ENCODE measurements around the gene CARD9.
"Not testable (repeated sequence)": the region's sequence is repeated elsewhere in the genome, so short reads cannot be mapped to it uniquely, and the experiment has no call there.

Gene CARD9

DNA sequence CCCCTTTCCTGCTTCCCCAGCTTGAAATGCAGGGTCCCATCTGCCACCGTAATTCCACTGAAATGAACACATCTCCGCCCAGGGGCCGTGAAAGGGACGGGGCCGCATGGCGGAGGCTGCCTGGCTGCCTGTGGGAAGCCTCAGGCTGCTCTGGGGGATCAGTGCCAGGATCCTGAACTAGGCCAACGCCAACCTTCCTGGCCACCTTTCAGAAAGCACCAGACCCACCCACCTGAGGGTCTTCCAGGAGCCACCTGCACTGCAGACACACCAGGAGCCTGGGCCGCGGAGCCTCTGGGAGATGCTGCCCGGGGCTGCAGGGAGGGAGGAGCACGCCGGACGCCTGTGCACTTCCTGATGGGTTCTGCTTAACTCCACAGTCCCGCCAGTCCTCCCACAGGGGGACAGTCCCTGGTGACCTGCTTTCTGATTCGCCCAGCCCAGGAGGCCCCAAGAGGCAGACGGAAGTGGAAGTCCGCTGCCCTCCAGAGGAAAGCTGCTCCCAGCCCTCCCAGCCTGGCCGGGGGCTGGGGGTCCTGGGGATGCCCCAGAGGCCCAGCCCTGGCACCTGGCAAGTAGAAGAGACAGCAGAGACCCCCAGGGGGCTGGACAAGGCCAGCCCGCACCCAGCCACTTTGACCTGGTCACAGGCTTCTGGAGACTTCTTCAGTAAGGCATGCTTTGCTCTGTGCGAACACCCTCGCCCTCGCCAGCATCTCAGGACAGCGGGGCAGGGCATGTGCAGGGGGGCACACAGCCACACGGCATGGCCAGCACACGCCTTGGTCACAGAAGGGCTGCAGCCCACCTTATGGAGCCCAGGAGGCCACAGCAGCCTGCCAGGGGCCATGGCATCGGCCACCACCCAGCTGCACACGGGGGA is at the start of gene CARD9:
CARD9 (minus strand) TSS at position 370 of the 883 bp plus-strand sequence. CDS start 1,591 bp downstream, outside the sequence.
- DNase-seq = peak; percentile 39 to 58

DNA sequence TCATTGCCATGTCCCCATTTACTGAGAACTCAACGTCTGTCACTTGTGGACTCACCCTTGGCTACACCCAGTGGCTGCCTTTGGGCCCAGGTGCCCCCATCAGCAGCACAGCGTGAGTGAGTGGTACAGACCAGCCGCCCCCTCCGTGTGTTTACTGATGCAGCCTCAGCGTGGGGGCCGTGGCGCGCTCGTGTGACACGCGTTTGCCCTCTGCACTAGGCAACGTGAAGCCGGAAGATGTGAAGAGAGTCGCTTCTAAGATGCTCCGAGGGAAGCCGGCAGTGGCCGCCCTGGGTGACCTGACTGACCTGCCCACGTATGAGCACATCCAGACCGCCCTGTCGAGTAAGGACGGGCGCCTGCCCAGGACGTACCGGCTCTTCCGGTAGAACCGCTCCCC is 49.4 kb upstream of the CARD9 start:
- TF ChIP-seq POLR2A (IDR thresholded peaks at IDR 0.05; ENCODE audit: low read length) (no peak), GATA1 (IDR thresholded peaks at IDR 0.05; ENCODE audit: low read depth, low read length) (no peak)
- no peak for DNase-seq

More for the DNA sequence above, at the start of gene CARD9:
- TF ChIP-seq GATA1 (IDR thresholded peaks at IDR 0.05; ENCODE audit: low read depth, low read length) = no peak
- no peak for TF ChIP-seq POLR2A (IDR thresholded peaks at IDR 0.05; ENCODE audit: low read length)

GRCh38 chr9:136421791-136422190 is 48.3 kb upstream of the CARD9 start:
- TF ChIP-seq POLR2A (IDR thresholded peaks at IDR 0.05; ENCODE audit: low read length) = no peak
- no peak for DNase-seq

DNA sequence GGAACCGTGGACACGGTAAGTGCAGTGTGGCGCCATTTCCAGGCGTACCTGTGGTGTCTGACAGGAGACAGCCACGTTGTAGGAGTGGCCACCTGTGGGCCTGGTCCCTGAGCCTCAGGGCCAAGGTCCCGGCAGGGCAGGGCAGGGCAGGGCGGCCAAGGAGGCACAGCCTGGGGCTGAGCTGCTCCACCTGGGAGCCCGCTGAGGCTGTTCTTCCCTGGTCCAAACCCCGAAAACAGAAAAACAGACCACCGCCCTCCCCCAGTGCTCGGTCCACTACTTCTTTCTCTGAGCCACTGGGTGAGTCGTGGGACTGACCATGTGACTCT is 45.6 kb upstream of the CARD9 start:
- no peak for DNase-seq

GRCh38 chr9:136418182-136419091 is 45.0 kb upstream of the CARD9 start:
- no peak for TF ChIP-seq GATA1 (IDR thresholded peaks at IDR 0.05; ENCODE audit: low read depth, low read length)
- no peak for TF ChIP-seq POLR2A (IDR thresholded peaks at IDR 0.05; ENCODE audit: low read length)
- no peak for DNase-seq

More for the DNA sequence above, 45.6 kb upstream of the CARD9 start:
- TF ChIP-seq POLR2A (IDR thresholded peaks at IDR 0.05; ENCODE audit: low read length) = no peak
- no peak for TF ChIP-seq GATA1 (IDR thresholded peaks at IDR 0.05; ENCODE audit: low read depth, low read length)

DNA sequence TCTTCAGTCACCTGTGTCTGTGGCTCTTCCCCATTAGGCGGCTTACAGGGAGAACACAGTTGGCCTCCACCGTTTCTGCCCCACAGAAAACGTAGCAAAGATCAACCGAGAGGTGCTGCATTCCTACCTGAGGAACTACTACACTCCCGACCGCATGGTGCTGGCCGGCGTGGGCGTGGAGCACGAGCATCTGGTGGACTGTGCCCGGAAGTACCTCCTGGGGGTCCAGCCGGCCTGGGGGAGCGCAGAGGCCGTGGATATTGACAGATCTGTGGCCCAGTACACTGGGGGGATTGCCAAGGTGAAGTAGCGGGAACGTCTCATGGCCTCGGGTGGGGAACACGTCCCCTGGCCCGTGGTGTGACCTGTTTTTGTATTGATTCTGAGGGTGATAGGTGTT is 43.4 kb upstream of the CARD9 start:
- TF ChIP-seq POLR2A (IDR thresholded peaks at IDR 0.05; ENCODE audit: low read length) (no peak), GATA1 (IDR thresholded peaks at IDR 0.05; ENCODE audit: low read depth, low read length) (no peak)
- no peak for DNase-seq

DNA sequence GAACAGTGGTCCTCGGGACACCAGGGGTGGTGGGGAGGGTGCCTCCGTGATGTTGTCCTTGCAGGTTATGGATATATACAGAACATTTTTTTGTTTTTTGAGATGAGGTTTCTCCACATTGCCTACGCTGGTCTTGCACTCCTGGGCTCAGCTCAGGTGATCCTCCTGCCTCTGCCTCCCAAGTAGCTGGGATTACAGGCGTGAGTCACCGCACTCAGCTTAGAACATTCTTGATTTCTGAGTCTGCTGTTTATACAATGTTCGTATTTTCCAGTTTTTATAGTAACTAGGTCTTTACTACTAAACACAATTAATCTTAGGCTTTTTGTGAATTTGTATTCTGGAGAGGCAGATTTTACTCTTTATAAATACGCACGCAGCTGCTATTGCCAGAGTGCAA is 43.0 kb upstream of the CARD9 start:
- TF ChIP-seq POLR2A (IDR thresholded peaks at IDR 0.05; ENCODE audit: low read length) (no peak), GATA1 (IDR thresholded peaks at IDR 0.05; ENCODE audit: low read depth, low read length) (no peak)
- no peak for DNase-seq

GRCh38 chr9:136412962-136413361 is 39.5 kb upstream of the CARD9 start:
- no peak for DNase-seq
- TF ChIP-seq GATA1 (IDR thresholded peaks at IDR 0.05; ENCODE audit: low read depth, low read length) (no peak), POLR2A (IDR thresholded peaks at IDR 0.05; ENCODE audit: low read length) (no peak)

DNA sequence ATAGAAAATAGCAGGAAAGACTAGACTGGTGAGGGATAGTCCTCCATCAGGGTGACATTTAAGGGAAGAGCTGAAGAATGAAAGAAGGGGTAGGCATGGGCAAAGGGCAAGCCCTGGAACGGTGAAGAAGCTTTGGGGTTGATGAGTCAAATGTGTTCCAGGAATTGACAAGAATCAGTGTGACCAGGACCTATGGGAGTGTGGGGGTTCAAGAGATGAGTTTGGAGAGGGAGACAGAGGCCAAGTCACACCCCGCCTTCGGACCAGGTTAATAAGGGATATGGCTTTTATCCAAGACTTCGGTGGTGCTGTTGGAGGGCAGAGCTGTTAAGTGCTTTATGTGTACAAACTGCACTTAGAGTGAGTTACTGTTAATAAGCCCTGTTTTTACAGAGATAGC is 37.9 kb upstream of the CARD9 start:
- no peak for TF ChIP-seq POLR2A (IDR thresholded peaks at IDR 0.05; ENCODE audit: low read length)
- no peak for TF ChIP-seq GATA1 (IDR thresholded peaks at IDR 0.05; ENCODE audit: low read depth, low read length)
- DNase-seq = peak; percentile 36 to 58

DNA sequence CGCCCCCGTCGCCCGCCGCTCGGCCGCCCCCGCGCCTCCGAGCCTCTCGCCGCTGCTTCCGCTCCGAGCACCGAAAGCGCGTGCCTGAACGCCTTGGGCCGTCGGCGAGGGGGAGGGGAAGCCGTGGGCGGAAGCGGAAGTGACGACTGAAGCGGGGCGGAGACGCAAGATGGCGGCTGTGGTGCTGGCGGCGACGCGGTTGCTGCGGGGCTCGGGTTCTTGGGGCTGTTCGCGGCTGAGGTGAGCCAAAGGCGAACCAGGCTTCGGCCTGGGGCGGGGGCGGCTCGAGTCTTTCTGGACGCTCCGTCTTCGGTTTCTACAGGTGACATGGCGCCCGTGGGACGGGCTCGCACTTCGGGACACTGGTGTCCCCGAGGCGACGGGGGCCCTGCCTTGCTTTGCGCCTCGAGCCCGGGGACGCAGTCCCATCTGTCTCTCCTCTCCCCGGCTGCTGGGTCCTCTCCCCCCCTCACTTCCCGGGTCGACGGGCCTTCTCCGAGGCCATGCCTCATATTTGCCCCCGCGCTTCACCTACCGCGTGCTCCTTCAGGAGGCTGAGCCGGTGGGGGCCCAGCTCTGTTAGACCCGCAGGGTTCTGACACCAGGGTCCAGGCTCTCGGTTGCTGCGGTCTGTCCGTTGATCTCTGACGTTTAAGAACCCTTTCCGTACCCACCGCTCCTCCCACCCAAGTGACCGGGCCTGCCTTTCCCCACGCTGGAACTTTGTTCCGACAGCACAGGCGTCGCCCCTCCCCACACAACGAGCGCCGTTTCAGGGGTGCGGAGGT is 37.2 kb upstream of the CARD9 start, which contains the start of the genes ENTR1 and PMPCA:
ENTR1 (minus strand) TSS at position 115 of the 788 bp plus-strand sequence. CDS start 217 bp downstream, outside the sequence.
PMPCA (plus strand) TSS at position 159 of the 788 bp plus-strand sequence; CDS start at position 170, 11 bp downstream.
- TF ChIP-seq POLR2A (IDR thresholded peaks at IDR 0.05; ENCODE audit: low read length) (peak; percentile 86), GATA1 (IDR thresholded peaks at IDR 0.05; ENCODE audit: low read depth, low read length) (no peak)

DNA sequence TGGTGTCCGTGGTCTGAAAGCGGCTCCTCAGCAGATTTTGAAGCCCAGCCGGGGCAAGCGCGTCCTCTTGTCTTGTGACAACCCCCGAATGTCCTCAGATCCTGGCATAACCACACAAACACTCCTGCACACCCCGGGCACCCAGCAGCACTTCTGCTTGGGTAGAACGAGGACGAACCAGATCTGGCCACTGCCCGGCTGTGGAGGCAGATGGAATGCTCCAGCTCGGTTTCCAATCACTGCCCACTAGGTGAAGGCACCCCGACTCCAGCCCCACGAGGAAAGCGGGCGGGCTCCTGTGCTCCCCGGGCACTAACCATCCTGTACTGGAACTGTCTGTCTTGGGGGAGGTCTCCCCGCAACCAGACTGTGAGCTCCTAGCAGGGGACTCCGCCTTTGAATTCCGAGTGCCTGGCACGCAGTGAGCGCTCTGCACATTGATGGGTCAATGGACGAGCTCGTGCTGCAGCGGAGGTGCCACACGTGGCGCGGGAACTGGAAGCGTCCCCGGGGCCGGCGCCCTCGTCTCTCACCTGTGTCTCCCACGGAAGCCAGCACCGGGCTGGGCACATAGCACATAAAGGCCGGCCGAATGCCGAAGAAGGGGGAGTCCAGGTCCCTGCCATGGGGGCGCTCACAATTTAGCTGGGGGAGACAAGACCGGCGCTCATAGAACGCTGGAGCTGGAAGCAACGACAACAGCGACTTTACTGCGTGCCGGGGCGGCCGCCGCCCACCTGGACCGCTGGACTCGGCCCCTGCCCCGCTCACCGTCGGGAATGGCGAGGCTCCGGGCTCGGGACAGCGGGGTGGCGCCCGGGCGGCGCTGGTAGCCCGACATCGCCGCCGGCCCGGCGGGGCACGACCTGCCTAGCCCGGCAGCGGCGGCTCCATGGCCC is 36.3 kb upstream of the CARD9 start:
- peak; percentile 54 to 62 for DNase-seq
- TF ChIP-seq POLR2A (IDR thresholded peaks at IDR 0.05; ENCODE audit: low read length) = no peak

More for the DNA sequence above, 37.2 kb upstream of the CARD9 start, which contains the start of the genes ENTR1 and PMPCA:
- DNase-seq = peak; percentile 93 to 96

GRCh38 chr9:136407911-136408310 is 34.4 kb upstream of the CARD9 start:
- TF ChIP-seq GATA1 (IDR thresholded peaks at IDR 0.05; ENCODE audit: low read depth, low read length) (no peak), POLR2A (IDR thresholded peaks at IDR 0.05; ENCODE audit: low read length) (no peak)
- no peak for DNase-seq

GRCh38 chr9:136407061-136407460 is 33.6 kb upstream of the CARD9 start:
- not testable (repeated sequence) for DNase-seq

DNA sequence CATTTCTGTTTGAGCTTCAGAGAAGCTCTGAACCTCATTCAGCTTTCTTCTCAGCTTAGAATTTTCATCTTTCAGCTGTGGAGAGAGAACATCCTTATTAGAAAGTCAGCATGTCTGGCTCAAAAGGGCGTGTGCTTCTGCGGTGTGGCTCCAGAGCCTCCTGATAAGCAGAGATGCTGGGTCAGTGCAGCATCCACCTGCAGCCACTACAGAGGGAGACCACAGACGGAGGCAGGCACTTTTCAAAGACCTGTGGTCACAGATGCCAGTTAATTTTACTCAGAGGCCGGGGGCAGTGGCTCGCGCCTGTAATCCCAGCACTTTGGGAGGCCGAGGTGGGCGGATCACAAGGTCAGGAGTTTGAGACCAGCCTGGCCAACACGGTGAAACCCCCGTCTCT is 32.4 kb upstream of the CARD9 start:
- not testable (repeated sequence) for DNase-seq

Measured in erythroblast (primary cell).